ENCODE measurements around the gene SDE2. TPM values are rescaled to one million over a fixed set of nuclear protein-coding genes. Genes with fewer than 3 reads are reported as not detected.
"Not testable (repeated sequence)": the region's sequence is repeated elsewhere in the genome, so short reads cannot be mapped to it uniquely, and the experiment has no call there.

The SDE2 gene
- polyA plus RNA-seq, 1 donor from 2014 or later = 18.6 TPM

GRCh38 chr1:225979421-225979820 lies 19.7 kb downstream of the SDE2 start:
- Histone ChIP-seq H3K9me3 (ENCODE audit: low read length) (no peaks in the 10 kb centered on the region), H3K27ac (ENCODE audit: low read length) (no peak overlapping the region), H3K36me3 (ENCODE audit: insufficient read depth, low read length) (peaks cover 4% of the 10 kb centered on the region), H3K9ac (ENCODE audit: low read length) (no peak overlapping the region), H3K4me2 (ENCODE audit: low read length) (no peak overlapping the region), H2AFZ (ENCODE audit: low read depth, low read length) (no peak overlapping the region), H3F3A (ENCODE audit: insufficient read depth, low read length, poor library complexity, severe bottlenecking) (no peaks in the 10 kb centered on the region), H3K27me3 (ENCODE audit: insufficient read depth, low read depth, low read length) (no peaks in the 10 kb centered on the region), H3K4me3 (ENCODE audit: low read length) (no peak overlapping the region), H3K79me2 (replicated peaks; ENCODE audit: insufficient read depth, low read length) (no peaks in the 10 kb centered on the region), H4K20me1 (ENCODE audit: insufficient read depth) (no peaks in the 10 kb centered on the region), H3K9me2 (ENCODE audit: insufficient read depth, low read length) (no peaks in the 10 kb centered on the region)
- TF ChIP-seq POLR2AphosphoS5 (IDR thresholded peaks at IDR 0.05) (no peak), EZH2 (IDR thresholded peaks at IDR 0.05; ENCODE audit: borderline replicate concordance, insufficient read depth, low read length, poor library complexity, severe bottlenecking) (no peak), SMC3 (conservative IDR thresholded peaks at IDR 0.05; ENCODE audit: poor library complexity) (no peak), EP300 (conservative IDR thresholded peaks at IDR 0.05; ENCODE audit: poor library complexity, severe bottlenecking) (no peak), REST (IDR thresholded peaks at IDR 0.05; ENCODE audit: borderline replicate concordance) (no peak), CTCF (IDR thresholded peaks at IDR 0.05; ENCODE audit: poor library complexity, severe bottlenecking) (no peak), RAD21 (conservative IDR thresholded peaks at IDR 0.05) (no peak), TAF1 (IDR thresholded peaks at IDR 0.05; ENCODE audit: low read depth) (no peak), MXI1 (conservative IDR thresholded peaks at IDR 0.05; ENCODE audit: poor library complexity, severe bottlenecking) (no peak)

- no peak for TF ChIP-seq POLR2AphosphoS5 (IDR thresholded peaks at IDR 0.05)
- no peak for TF ChIP-seq EP300 (conservative IDR thresholded peaks at IDR 0.05; ENCODE audit: poor library complexity, severe bottlenecking)
- no peak for TF ChIP-seq CTCF (IDR thresholded peaks at IDR 0.05; ENCODE audit: poor library complexity, severe bottlenecking)
- TF ChIP-seq EZH2 (IDR thresholded peaks at IDR 0.05; ENCODE audit: borderline replicate concordance, insufficient read depth, low read length, poor library complexity, severe bottlenecking) = no peak
- TF ChIP-seq RAD21 (conservative IDR thresholded peaks at IDR 0.05) = no peak
- no peak for TF ChIP-seq TAF1 (IDR thresholded peaks at IDR 0.05; ENCODE audit: low read depth)
- no peak for TF ChIP-seq SMC3 (conservative IDR thresholded peaks at IDR 0.05; ENCODE audit: poor library complexity)
- no peak for TF ChIP-seq MXI1 (conservative IDR thresholded peaks at IDR 0.05; ENCODE audit: poor library complexity, severe bottlenecking)
- no peak for TF ChIP-seq REST (IDR thresholded peaks at IDR 0.05; ENCODE audit: borderline replicate concordance)
- Histone ChIP-seq H3K27ac (ENCODE audit: low read length) (no peak overlapping the region), H3K4me3 (ENCODE audit: low read length) (no peak overlapping the region), H3K79me2 (replicated peaks; ENCODE audit: insufficient read depth, low read length) (no peaks in the 10 kb centered on the region), H4K20me1 (ENCODE audit: insufficient read depth) (no peaks in the 10 kb centered on the region), H3K9me2 (ENCODE audit: insufficient read depth, low read length) (no peaks in the 10 kb centered on the region), H2AFZ (ENCODE audit: low read depth, low read length) (no peak overlapping the region), H3K9ac (ENCODE audit: low read length) (no peak overlapping the region), H3K36me3 (ENCODE audit: insufficient read depth, low read length) (no peaks in the 10 kb centered on the region), H3K4me2 (ENCODE audit: low read length) (no peak overlapping the region), H3K27me3 (ENCODE audit: insufficient read depth, low read depth, low read length) (no peaks in the 10 kb centered on the region), H3K9me3 (ENCODE audit: low read length) (no peaks in the 10 kb centered on the region), H3F3A (ENCODE audit: insufficient read depth, low read length, poor library complexity, severe bottlenecking) (no peaks in the 10 kb centered on the region)
These were observed 21.0 kb downstream of the SDE2 start for GRCh38 chr1:225977937-225978748.

- not testable (repeated sequence) for H3K9me3 ChIP-seq (ENCODE audit: low read length); H3K36me3 ChIP-seq (ENCODE audit: insufficient read depth, low read length); H3K9ac ChIP-seq (ENCODE audit: low read length); H3K27me3 ChIP-seq (ENCODE audit: insufficient read depth, low read depth, low read length); H2AFZ ChIP-seq (ENCODE audit: low read depth, low read length); H3K79me2 ChIP-seq (replicated peaks; ENCODE audit: insufficient read depth, low read length); H3K4me3 ChIP-seq (ENCODE audit: low read length); H3F3A ChIP-seq (ENCODE audit: insufficient read depth, low read length, poor library complexity, severe bottlenecking); H3K27ac ChIP-seq (ENCODE audit: low read length); H3K9me2 ChIP-seq (ENCODE audit: insufficient read depth, low read length); H4K20me1 ChIP-seq (ENCODE audit: insufficient read depth); H3K4me2 ChIP-seq (ENCODE audit: low read length)
These were observed 24.0 kb downstream of the SDE2 start for GRCh38 chr1:225975146-225975545.
